Measurements from ENCODE around the gene TAF1A. TPM values are rescaled to one million over a fixed set of nuclear protein-coding genes. Genes with fewer than 3 reads are reported as not detected.

Gene TAF1A
- polyA plus RNA-seq: 1 to 10 TPM in 2 of 3 donors, under 1 TPM in 1; 0.98 to 8.3 (median 3.4) TPM

- Mint-ChIP-seq H3K36me3 (peaks cover 6 to 21% (median 12%) of the 10 kb centered on the region in 3 donors), H3K27me3 (ENCODE audit: low read depth in 3 of 3) (peaks cover 2 to 8% (median 3%) of the 10 kb centered on the region in 3 donors), H3K4me1 (peaks cover 24 to 51% of the 10 kb centered on the region in 2 donors), H3K4me3 (peak within 1 kb of the TSS; percentile 95 to 100 (median 97)), H3K27ac (peak within 1 kb of the TSS; percentile 97 to 99 (median 98)), H3K9me3 (no peaks in the 10 kb centered on the region)
- DNase-seq: peak; percentile 78 to 86 (median 82)
Observed at GRCh38 chr1:222589462-222590302, at the start of gene TAF1A. Gene TAF1A (minus strand): TSS chr1:222589933.

- Mint-ChIP-seq H3K4me3 (no peak overlapping the region), H3K27me3 (ENCODE audit: low read depth in 3 of 3) (peaks cover 0 to 3% (median 0%) of the 10 kb centered on the region in 3 donors), H3K4me1 (peaks cover 0 to 5% of the 10 kb centered on the region in 2 donors), H3K27ac (peak overlapping the region in 3 of 6 donors; percentile 55 to 73 (median 58)), H3K9me3 (no peaks in the 10 kb centered on the region), H3K36me3 (peaks cover 18 to 35% (median 22%) of the 10 kb centered on the region in 3 donors)
- peak; percentile 68 to 78 (median 70) for DNase-seq
Observed at GRCh38 chr1:222634180-222635013, 44.7 kb upstream of the TAF1A start.

GRCh38 chr1:222632749-222633148 lies 43.0 kb upstream of the TAF1A start:
- H3K4me1 Mint-ChIP-seq: peaks cover 0 to 5% of the 10 kb centered on the region in 2 donors
- no peak overlapping the region for H3K4me3 Mint-ChIP-seq
- no peak overlapping the region for H3K27ac Mint-ChIP-seq
- H3K9me3 Mint-ChIP-seq: no peaks in the 10 kb centered on the region
- H3K27me3 Mint-ChIP-seq (ENCODE audit: low read depth in 3 of 3): peaks cover 0 to 6% (median 0%) of the 10 kb centered on the region in 3 donors
- peaks cover 24 to 49% (median 28%) of the 10 kb centered on the region in 3 donors for H3K36me3 Mint-ChIP-seq
- DNase-seq: no peak

- DNase-seq: no peak
- no peak overlapping the region for H3K27ac Mint-ChIP-seq
- H3K9me3 Mint-ChIP-seq: no peaks in the 10 kb centered on the region
- H3K36me3 Mint-ChIP-seq: peaks cover 29 to 52% (median 36%) of the 10 kb centered on the region in 3 donors
- no peak overlapping the region for H3K4me3 Mint-ChIP-seq
- H3K27me3 Mint-ChIP-seq (ENCODE audit: low read depth in 3 of 3): peaks cover 0 to 6% (median 0%) of the 10 kb centered on the region in 3 donors
- H3K4me1 Mint-ChIP-seq: peaks cover 0 to 5% of the 10 kb centered on the region in 2 donors
Observed at GRCh38 chr1:222631611-222632208, 42.0 kb upstream of the TAF1A start.

GRCh38 chr1:222629921-222630535 lies 40.3 kb upstream of the TAF1A start:
- Mint-ChIP-seq H3K9me3 (no peaks in the 10 kb centered on the region), H3K4me3 (no peak overlapping the region), H3K36me3 (peaks cover 36 to 56% (median 45%) of the 10 kb centered on the region in 3 donors), H3K27me3 (ENCODE audit: low read depth in 3 of 3) (peaks cover 0 to 6% (median 0%) of the 10 kb centered on the region in 3 donors), H3K27ac (no peak overlapping the region), H3K4me1 (peaks cover 0 to 5% of the 10 kb centered on the region in 2 donors)
- DNase-seq: no peak

GRCh38 chr1:222627232-222627631 lies 37.5 kb upstream of the TAF1A start:
- no peaks in the 10 kb centered on the region for H3K9me3 Mint-ChIP-seq
- DNase-seq: no peak
- no peak overlapping the region for H3K27ac Mint-ChIP-seq
- peaks cover 0 to 3% (median 0%) of the 10 kb centered on the region in 3 donors for H3K27me3 Mint-ChIP-seq (ENCODE audit: low read depth in 3 of 3)
- H3K4me3 Mint-ChIP-seq: no peak overlapping the region
- peaks cover 49 to 62% (median 59%) of the 10 kb centered on the region in 3 donors for H3K36me3 Mint-ChIP-seq
- no peaks in the 10 kb centered on the region for H3K4me1 Mint-ChIP-seq

GRCh38 chr1:222624214-222624613 lies 34.5 kb upstream of the TAF1A start:
- peaks cover 7 to 12% of the 10 kb centered on the region in 2 donors for H3K4me1 Mint-ChIP-seq
- H3K36me3 Mint-ChIP-seq: peaks cover 44 to 57% (median 46%) of the 10 kb centered on the region in 3 donors
- peaks cover 0 to 6% (median 0%) of the 10 kb centered on the region in 3 donors for H3K27me3 Mint-ChIP-seq (ENCODE audit: low read depth in 3 of 3)
- H3K4me3 Mint-ChIP-seq: no peak overlapping the region
- H3K9me3 Mint-ChIP-seq: no peaks in the 10 kb centered on the region
- no peak overlapping the region for H3K27ac Mint-ChIP-seq
- DNase-seq: no peak

GRCh38 chr1:222623458-222623857 lies 33.7 kb upstream of the TAF1A start:
- Mint-ChIP-seq H3K36me3 (peaks cover 39 to 49% (median 40%) of the 10 kb centered on the region in 3 donors), H3K27ac (no peak overlapping the region), H3K4me3 (no peak overlapping the region), H3K27me3 (ENCODE audit: low read depth in 3 of 3) (peaks cover 0 to 10% (median 5%) of the 10 kb centered on the region in 3 donors), H3K4me1 (peaks cover 12 to 18% of the 10 kb centered on the region in 2 donors), H3K9me3 (no peaks in the 10 kb centered on the region)
- no peak for DNase-seq

GRCh38 chr1:222622765-222623164 lies 33.0 kb upstream of the TAF1A start:
- no peak for DNase-seq
- H3K27ac Mint-ChIP-seq: peak overlapping the region in 1 of 6 donors; percentile 66
- no peaks in the 10 kb centered on the region for H3K9me3 Mint-ChIP-seq
- peaks cover 32 to 42% (median 33%) of the 10 kb centered on the region in 3 donors for H3K36me3 Mint-ChIP-seq
- H3K27me3 Mint-ChIP-seq (ENCODE audit: low read depth in 3 of 3): peaks cover 0 to 13% (median 5%) of the 10 kb centered on the region in 3 donors
- H3K4me1 Mint-ChIP-seq: peaks cover 12 to 18% of the 10 kb centered on the region in 2 donors
- no peak overlapping the region for H3K4me3 Mint-ChIP-seq

GRCh38 chr1:222620566-222620965 lies 30.8 kb upstream of the TAF1A start:
- Mint-ChIP-seq H3K4me1 (peaks cover 21 to 23% of the 10 kb centered on the region in 2 donors), H3K4me3 (peak overlapping the region in 2 of 5 donors; percentile 18 to 80), H3K36me3 (peaks cover 16 to 25% (median 16%) of the 10 kb centered on the region in 3 donors), H3K27ac (peak overlapping the region in 1 of 6 donors; percentile 4), H3K9me3 (no peaks in the 10 kb centered on the region), H3K27me3 (ENCODE audit: low read depth in 3 of 3) (peaks cover 6 to 17% (median 14%) of the 10 kb centered on the region in 3 donors)
- no peak for DNase-seq

- Mint-ChIP-seq H3K36me3 (peaks cover 12 to 22% (median 13%) of the 10 kb centered on the region in 3 donors), H3K4me3 (peak overlapping the region; percentile 80 to 85 (median 82)), H3K4me1 (peaks cover 21 to 23% of the 10 kb centered on the region in 2 donors), H3K27me3 (ENCODE audit: low read depth in 3 of 3) (peaks cover 13 to 20% (median 17%) of the 10 kb centered on the region in 3 donors), H3K27ac (peak overlapping the region; percentile 70 to 81 (median 77)), H3K9me3 (no peaks in the 10 kb centered on the region)
- no peak for DNase-seq
Observed at GRCh38 chr1:222618880-222619596, 29.3 kb upstream of the TAF1A start.
